ENCODE data around the gene NALCN. TPM values are rescaled to one million over a fixed set of nuclear protein-coding genes. Genes with fewer than 3 reads are reported as not detected.

Gene NALCN
- total and polyA plus RNA-seq, 10 of the 15 experiments (the other 5 are each of a cell fraction or from before 2014, with no cell fraction given) = under 0.01 TPM; not detected in 9

- TF ChIP-seq FOS (IDR thresholded peaks at IDR 0.05; ENCODE audit: borderline replicate concordance, extremely low read depth, insufficient read length) (no peak), IRF4 (IDR thresholded peaks at IDR 0.05; ENCODE audit: low read depth, low read length) (no peak)
- TF ChIP-seq, protein P1, sequence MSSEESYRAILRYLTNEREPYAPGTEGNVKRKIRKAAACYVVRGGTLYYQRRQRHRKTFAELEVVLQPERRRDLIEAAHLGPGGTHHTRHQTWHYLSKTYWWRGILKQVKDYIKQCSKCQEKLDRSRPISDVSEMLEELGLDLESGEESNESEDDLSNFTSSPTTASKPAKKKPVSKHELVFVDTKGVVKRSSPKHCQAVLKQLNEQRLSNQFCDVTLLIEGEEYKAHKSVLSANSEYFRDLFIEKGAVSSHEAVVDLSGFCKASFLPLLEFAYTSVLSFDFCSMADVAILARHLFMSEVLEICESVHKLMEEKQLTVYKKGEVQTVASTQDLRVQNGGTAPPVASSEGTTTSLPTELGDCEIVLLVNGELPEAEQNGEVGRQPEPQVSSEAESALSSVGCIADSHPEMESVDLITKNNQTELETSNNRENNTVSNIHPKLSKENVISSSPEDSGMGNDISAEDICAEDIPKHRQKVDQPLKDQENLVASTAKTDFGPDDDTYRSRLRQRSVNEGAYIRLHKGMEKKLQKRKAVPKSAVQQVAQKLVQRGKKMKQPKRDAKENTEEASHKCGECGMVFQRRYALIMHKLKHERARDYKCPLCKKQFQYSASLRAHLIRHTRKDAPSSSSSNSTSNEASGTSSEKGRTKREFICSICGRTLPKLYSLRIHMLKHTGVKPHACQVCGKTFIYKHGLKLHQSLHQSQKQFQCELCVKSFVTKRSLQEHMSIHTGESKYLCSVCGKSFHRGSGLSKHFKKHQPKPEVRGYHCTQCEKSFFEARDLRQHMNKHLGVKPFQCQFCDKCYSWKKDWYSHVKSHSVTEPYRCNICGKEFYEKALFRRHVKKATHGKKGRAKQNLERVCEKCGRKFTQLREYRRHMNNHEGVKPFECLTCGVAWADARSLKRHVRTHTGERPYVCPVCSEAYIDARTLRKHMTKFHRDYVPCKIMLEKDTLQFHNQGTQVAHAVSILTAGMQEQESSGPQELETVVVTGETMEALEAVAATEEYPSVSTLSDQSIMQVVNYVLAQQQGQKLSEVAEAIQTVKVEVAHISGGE (CRISPR knock-in tag; IDR thresholded peaks at IDR 0.05) = no peak
Measured at GRCh38 chr13:101303521-101303920, 112.8 kb downstream of the NALCN start (continued).

- no peak overlapping the region for H3K27ac ChIP-seq (ENCODE audit: control insufficient read depth, insufficient read depth)
- DNase-seq (ENCODE audit: low read depth, low spot score) = no peak
- no TSS peak for BruUV-seq (replicated peaks)
- WGBS (ENCODE audit: insufficient coverage, insufficient replicate concordance, low lambda C conversion rate, missing lambda C conversion rate) = 46% methylated on average over 8 of the region's 8 CpGs
- ATAC-seq = no peak
- POLR2A ChIA-PET = no interaction called here
- SMC1A ChIA-PET (ENCODE audit: uncharacterized antibody, unreplicated experiment) = interaction anchor here (1.0 to 6.5 kb wide), 2 partner anchors 156 to 361 kb away, joined by 3 to 31 read pairs; no protein-coding TSS in a partner anchor
- H3K4me2 ChIP-seq (ENCODE audit: control insufficient read depth, insufficient read depth) = no peak overlapping the region
- CTCF ChIA-PET = no interaction called here
- no peak for FAIRE-seq
- RAD21 ChIA-PET (ENCODE audit: unreplicated experiment) = interaction anchor here (0.6 to 4.3 kb wide), 2 partner anchors 156 to 324 kb away, joined by 3 to 32 read pairs; no protein-coding TSS in a partner anchor
- in situ Hi-C loops (cut with MboI) = no loop called here
- TF ChIP-seq, protein P2, sequence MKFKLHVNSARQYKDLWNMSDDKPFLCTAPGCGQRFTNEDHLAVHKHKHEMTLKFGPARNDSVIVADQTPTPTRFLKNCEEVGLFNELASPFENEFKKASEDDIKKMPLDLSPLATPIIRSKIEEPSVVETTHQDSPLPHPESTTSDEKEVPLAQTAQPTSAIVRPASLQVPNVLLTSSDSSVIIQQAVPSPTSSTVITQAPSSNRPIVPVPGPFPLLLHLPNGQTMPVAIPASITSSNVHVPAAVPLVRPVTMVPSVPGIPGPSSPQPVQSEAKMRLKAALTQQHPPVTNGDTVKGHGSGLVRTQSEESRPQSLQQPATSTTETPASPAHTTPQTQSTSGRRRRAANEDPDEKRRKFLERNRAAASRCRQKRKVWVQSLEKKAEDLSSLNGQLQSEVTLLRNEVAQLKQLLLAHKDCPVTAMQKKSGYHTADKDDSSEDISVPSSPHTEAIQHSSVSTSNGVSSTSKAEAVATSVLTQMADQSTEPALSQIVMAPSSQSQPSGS (IDR thresholded peaks at IDR 0.05; ENCODE audit: low read length) = no peak
- TF ChIP-seq CBX5 (IDR thresholded peaks at IDR 0.05; ENCODE audit: low read depth) = no peak
- TF ChIP-seq, protein P3, sequence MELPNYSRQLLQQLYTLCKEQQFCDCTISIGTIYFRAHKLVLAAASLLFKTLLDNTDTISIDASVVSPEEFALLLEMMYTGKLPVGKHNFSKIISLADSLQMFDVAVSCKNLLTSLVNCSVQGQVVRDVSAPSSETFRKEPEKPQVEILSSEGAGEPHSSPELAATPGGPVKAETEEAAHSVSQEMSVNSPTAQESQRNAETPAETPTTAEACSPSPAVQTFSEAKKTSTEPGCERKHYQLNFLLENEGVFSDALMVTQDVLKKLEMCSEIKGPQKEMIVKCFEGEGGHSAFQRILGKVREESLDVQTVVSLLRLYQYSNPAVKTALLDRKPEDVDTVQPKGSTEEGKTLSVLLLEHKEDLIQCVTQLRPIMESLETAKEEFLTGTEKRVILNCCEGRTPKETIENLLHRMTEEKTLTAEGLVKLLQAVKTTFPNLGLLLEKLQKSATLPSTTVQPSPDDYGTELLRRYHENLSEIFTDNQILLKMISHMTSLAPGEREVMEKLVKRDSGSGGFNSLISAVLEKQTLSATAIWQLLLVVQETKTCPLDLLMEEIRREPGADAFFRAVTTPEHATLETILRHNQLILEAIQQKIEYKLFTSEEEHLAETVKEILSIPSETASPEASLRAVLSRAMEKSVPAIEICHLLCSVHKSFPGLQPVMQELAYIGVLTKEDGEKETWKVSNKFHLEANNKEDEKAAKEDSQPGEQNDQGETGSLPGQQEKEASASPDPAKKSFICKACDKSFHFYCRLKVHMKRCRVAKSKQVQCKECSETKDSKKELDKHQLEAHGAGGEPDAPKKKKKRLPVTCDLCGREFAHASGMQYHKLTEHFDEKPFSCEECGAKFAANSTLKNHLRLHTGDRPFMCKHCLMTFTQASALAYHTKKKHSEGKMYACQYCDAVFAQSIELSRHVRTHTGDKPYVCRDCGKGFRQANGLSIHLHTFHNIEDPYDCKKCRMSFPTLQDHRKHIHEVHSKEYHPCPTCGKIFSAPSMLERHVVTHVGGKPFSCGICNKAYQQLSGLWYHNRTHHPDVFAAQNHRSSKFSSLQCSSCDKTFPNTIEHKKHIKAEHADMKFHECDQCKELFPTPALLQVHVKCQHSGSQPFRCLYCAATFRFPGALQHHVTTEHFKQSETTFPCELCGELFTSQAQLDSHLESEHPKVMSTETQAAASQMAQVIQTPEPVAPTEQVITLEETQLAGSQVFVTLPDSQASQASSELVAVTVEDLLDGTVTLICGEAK (IDR thresholded peaks at IDR 0.05; ENCODE audit: borderline replicate concordance) = no peak
- no peak for TF ChIP-seq ZZZ3 (IDR thresholded peaks at IDR 0.05; ENCODE audit: control insufficient read depth, insufficient read length, low read depth)
- no peak for TF ChIP-seq CREB1 (IDR thresholded peaks at IDR 0.05; ENCODE audit: low read depth)
- H3K79me2 ChIP-seq (ENCODE audit: control insufficient read depth, insufficient read depth, low read length) = no peaks in the 10 kb centered on the region
- H3K4me3 ChIP-seq = no peak overlapping the region
- H3K4me1 ChIP-seq (ENCODE audit: control insufficient read depth, insufficient read depth, low read length) = no peaks in the 10 kb centered on the region
- H3K9me3 ChIP-seq (replicated peaks; ENCODE audit: control insufficient read depth, insufficient read depth, low read length) = no peaks in the 10 kb centered on the region
- intact Hi-C loops (cut with micrococcal nuclease; ENCODE audit: unreplicated experiment) = no loop called here
- no peak overlapping the region for H2AFZ ChIP-seq (ENCODE audit: control insufficient read depth, low read depth, low read length)
- no peak overlapping the region for H3K9ac ChIP-seq (ENCODE audit: control insufficient read depth, insufficient read depth, low read length)
- H3K36me3 ChIP-seq (ENCODE audit: control insufficient read depth in 2 of 2, insufficient read depth in 2 of 2, low read length in 1 of 2) = no peaks in the 10 kb centered on the region
- no peaks in the 10 kb centered on the region for H3K27me3 ChIP-seq (replicated peaks in 1 of 2; ENCODE audit: control insufficient read depth in 2 of 2, insufficient read depth in 2 of 2, low read length in 1 of 2)
- H4K20me1 ChIP-seq (ENCODE audit: control insufficient read depth, insufficient read depth) = no peaks in the 10 kb centered on the region
Measured at GRCh38 chr13:101301053-101301452, 115.3 kb downstream of the NALCN start.
